ENCODE measurements around the gene THSD4.
A peak's percentile ranks its signal among the peaks of the same experiment; 100 is the strongest.

DNA sequence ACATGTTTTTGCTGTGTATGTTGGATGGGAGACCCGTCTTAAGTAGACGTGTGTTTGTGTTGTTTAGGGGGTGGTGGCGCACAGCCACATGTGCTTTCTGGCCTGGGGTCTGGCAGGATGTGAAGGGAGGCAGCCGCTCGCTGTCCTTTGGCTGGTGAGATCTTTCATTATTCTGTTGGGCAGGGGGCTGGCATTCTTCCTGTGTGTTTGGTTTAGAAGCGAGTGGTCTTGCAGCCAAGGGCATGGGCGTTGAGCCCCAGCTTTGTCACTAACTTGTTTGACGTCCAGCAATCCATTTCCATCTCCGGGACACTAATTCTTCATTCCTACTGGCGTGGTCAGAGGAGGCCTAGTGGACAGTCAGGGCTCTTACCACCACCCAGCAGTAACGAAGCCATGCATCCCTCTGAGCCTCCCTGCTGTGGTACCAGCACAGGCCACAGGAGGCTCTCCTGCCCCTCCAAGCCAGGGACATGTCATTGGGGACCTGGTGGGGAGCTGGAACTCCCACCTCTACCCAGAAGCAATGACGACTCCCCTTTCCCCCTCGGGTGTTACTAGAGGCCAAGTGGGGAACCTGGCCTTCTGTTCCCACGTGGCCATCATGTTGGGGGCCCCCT, 10.7 kb downstream of the THSD4 start:
- TF ChIP-seq, protein P1, sequence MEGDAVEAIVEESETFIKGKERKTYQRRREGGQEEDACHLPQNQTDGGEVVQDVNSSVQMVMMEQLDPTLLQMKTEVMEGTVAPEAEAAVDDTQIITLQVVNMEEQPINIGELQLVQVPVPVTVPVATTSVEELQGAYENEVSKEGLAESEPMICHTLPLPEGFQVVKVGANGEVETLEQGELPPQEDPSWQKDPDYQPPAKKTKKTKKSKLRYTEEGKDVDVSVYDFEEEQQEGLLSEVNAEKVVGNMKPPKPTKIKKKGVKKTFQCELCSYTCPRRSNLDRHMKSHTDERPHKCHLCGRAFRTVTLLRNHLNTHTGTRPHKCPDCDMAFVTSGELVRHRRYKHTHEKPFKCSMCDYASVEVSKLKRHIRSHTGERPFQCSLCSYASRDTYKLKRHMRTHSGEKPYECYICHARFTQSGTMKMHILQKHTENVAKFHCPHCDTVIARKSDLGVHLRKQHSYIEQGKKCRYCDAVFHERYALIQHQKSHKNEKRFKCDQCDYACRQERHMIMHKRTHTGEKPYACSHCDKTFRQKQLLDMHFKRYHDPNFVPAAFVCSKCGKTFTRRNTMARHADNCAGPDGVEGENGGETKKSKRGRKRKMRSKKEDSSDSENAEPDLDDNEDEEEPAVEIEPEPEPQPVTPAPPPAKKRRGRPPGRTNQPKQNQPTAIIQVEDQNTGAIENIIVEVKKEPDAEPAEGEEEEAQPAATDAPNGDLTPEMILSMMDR (IDR thresholded peaks at IDR 0.05; ENCODE audit: low read length): peak; percentile 20; the same call in 1 of the 2 replicates
- TF ChIP-seq EZH2 (IDR thresholded peaks at IDR 0.05; ENCODE audit: borderline replicate concordance, low read length): no peak
